Suprapubic skin (tissue), 3 donors: ENCODE measurements around the gene MEIKIN.

Source experiments
- CTCF ChIP-seq, 2 donors: fragments of 200-600 bp in 1 of 2; fragments of 450-650 bp in 1 of 2; sonication (generic) in 1 of 2; IDR thresholded peaks; one replicate each; pipeline ENCODE4 v1.5.1; 2016 to 2019; ENCODE audit warnings: antibody characterized with exemption in 2 of 2, mild to moderate bottlenecking in 1 of 2, moderate library complexity in 1 of 2
- EP300 ChIP-seq: sonication (generic); formaldehyde crosslinking; IDR thresholded peaks from one replicate; pipeline ENCODE4 v1.6.1; 2017; ENCODE audit warnings: antibody characterized with exemption
- POLR2A ChIP-seq, 2 donors: fragments of 450-650 bp; IDR thresholded peaks; one replicate each; pipeline ENCODE4 v1.6.1; 2017; ENCODE audit warnings: antibody characterized with exemption in 2 of 2, mild to moderate bottlenecking in 2 of 2, moderate library complexity in 2 of 2

- no peak for TF ChIP-seq CTCF (IDR thresholded peaks at IDR 0.05)
- no peak for TF ChIP-seq EP300
- no peak for TF ChIP-seq POLR2A (IDR thresholded peaks at IDR 0.05)
These were observed 154.9 kb downstream of the MEIKIN start for GRCh38 chr5:131790550-131790949.
